Astrocyte of the cerebellum (primary cell): ENCODE results near the gene LYRM1.

ENCODE experiments used
- DNase-seq: peaks from one replicate; pipeline ENCODE4 v3.0.0-alpha.2; 2011; ENCODE audit warnings: low read depth
- H3K4me3 ChIP-seq: 2 replicates; pipeline ENCODE4 v1.5.1; 2011; ENCODE audit warnings: mild to moderate bottlenecking, low read depth, low read length, moderate library complexity
- CTCF ChIP-seq: IDR thresholded peaks from 2 replicates; pipeline ENCODE4 v1.5.1; 2012; ENCODE audit warnings: low read length, low read depth, moderate library complexity, mild to moderate bottlenecking; ENCODE audit errors: missing control alignments
- in situ Hi-C: cut with HindIII; loops from 2 replicates; pipeline ENCODE4 v1.10.0; 2017; ENCODE audit warnings: low sequenced_read_pairs

LYRM1 gene

GRCh38 chr16:20865420-20866131, 35.0 kb upstream of the LYRM1 start:
- no peak overlapping the region for H3K4me3 ChIP-seq
- DNase-seq, result no peak
- TF ChIP-seq CTCF, result no peak
- in situ Hi-C loops, result no loop called here

GRCh38 chr16:20866145-20866772, 34.3 kb upstream of the LYRM1 start:
- no peak overlapping the region for H3K4me3 ChIP-seq
- no peak for DNase-seq
- in situ Hi-C loops, result no loop called here
- no peak for TF ChIP-seq CTCF

- in situ Hi-C loops, result no loop called here
- DNase-seq, result no peak
- TF ChIP-seq CTCF, result no peak
- no peak overlapping the region for H3K4me3 ChIP-seq
Measured at GRCh38 chr16:20866801-20867200, 33.8 kb upstream of the LYRM1 start.

GRCh38 chr16:20867585-20867984, 33.0 kb upstream of the LYRM1 start:
- TF ChIP-seq CTCF, result no peak
- no peak for DNase-seq
- in situ Hi-C loops, result no loop called here
- H3K4me3 ChIP-seq, result no peak overlapping the region

GRCh38 chr16:20868890-20869289, 31.7 kb upstream of the LYRM1 start:
- DNase-seq, result peak; percentile 36
- H3K4me3 ChIP-seq, result no peak overlapping the region
- in situ Hi-C loops, result no loop called here
- TF ChIP-seq CTCF, result no peak

- no peak for DNase-seq
- in situ Hi-C loops, result no loop called here
- no peak overlapping the region for H3K4me3 ChIP-seq
- TF ChIP-seq CTCF, result no peak
Measured at GRCh38 chr16:20870122-20870820, 30.3 kb upstream of the LYRM1 start.
